HG03039 (cell line): ENCODE measurements around the gene BOK.
"Not testable (repeated sequence)": the region's sequence is repeated elsewhere in the genome, so short reads cannot be mapped to it uniquely, and the experiment has no call there.

ENCODE experiments used
- ATAC-seq: cut with Tn5 transposase; IDR thresholded peaks from one replicate; pipeline ENCODE4 v1.9.1; 2021; ENCODE audit warnings: mild to moderate bottlenecking, moderate library complexity; ENCODE audit not compliant: unreplicated experiment

Gene BOK

GRCh38 chr2:241558532-241559322 lies at the start of gene BOK:
Gene BOK (plus strand): TSS chr2:241558745. CDS start chr2:241559484, 739 bp downstream.
- no peak for ATAC-seq

- no peak for ATAC-seq
Observed at GRCh38 chr2:241509155-241509784, 49.3 kb upstream of the BOK start.

- no peak for ATAC-seq
Observed at GRCh38 chr2:241511091-241511741, 47.3 kb upstream of the BOK start.

GRCh38 chr2:241514553-241514952 lies 44.0 kb upstream of the BOK start:
- no peak for ATAC-seq

- no peak for ATAC-seq
Observed at GRCh38 chr2:241514986-241515737, 43.4 kb upstream of the BOK start.

- ATAC-seq, result no peak
Observed at GRCh38 chr2:241516520-241516965, 42.0 kb upstream of the BOK start.

GRCh38 chr2:241517297-241517696 lies 41.2 kb upstream of the BOK start:
- ATAC-seq, result no peak

GRCh38 chr2:241519669-241520068 lies 38.9 kb upstream of the BOK start:
- no peak for ATAC-seq

GRCh38 chr2:241522477-241522876 lies 36.1 kb upstream of the BOK start:
- ATAC-seq, result no peak

- not testable (repeated sequence) for ATAC-seq
Observed at GRCh38 chr2:241525818-241526780, 32.4 kb upstream of the BOK start.

GRCh38 chr2:241530571-241530970 lies 28.0 kb upstream of the BOK start:
- no peak for ATAC-seq

GRCh38 chr2:241531161-241531722 lies 27.3 kb upstream of the BOK start:
- no peak for ATAC-seq

GRCh38 chr2:241532168-241532567 lies 26.4 kb upstream of the BOK start:
- ATAC-seq, result no peak

- ATAC-seq, result no peak
Observed at GRCh38 chr2:241532733-241533601, 25.6 kb upstream of the BOK start.

- ATAC-seq, result no peak
Observed at GRCh38 chr2:241534293-241534692, 24.3 kb upstream of the BOK start.

- no peak for ATAC-seq
Observed at GRCh38 chr2:241534701-241535375, 23.7 kb upstream of the BOK start.

GRCh38 chr2:241535871-241536655 lies 22.5 kb upstream of the BOK start:
- ATAC-seq, result no peak
